KG1 (cell line): ENCODE measurements around the gene SCAMP3.
"Not testable (repeated sequence)": the region's sequence is repeated elsewhere in the genome, so short reads cannot be mapped to it uniquely, and the experiment has no call there.

Experiments used
- DNase-seq: peaks from one replicate; lab custom pipeline; 2025; lab: John Stamatoyannopoulos, UW

The SCAMP3 gene

DNA sequence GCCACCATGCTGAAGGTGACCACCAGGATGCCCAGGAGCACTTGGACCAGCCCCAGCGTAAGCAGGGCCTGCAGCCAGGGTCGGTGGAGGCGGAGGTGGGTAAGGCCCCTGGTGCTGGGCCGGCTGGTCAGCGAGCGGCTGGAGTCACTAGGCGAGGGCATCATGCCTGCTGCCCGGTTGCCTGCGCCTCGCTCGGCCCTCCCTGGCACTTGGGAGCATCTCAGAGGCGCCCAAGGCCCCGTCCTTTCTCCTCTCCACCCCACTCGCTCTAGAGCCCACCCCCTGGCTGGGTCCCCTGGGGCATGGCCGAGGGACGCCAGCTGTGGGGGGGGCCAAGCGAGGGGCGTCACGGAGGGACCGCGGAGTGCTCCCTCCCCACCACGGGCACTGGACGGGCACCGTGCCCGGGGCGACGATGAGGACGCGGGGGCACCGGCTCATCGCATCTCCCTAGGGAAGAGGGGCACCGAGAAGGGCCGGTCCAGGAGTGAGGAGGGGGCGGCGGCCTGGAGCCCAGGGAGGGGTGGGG, 7.4 kb downstream of the SCAMP3 start:
- DNase-seq: no peak

- no peak for DNase-seq
These were observed 7.9 kb downstream of the SCAMP3 start for GRCh38 chr1:155254228-155254713.

DNA sequence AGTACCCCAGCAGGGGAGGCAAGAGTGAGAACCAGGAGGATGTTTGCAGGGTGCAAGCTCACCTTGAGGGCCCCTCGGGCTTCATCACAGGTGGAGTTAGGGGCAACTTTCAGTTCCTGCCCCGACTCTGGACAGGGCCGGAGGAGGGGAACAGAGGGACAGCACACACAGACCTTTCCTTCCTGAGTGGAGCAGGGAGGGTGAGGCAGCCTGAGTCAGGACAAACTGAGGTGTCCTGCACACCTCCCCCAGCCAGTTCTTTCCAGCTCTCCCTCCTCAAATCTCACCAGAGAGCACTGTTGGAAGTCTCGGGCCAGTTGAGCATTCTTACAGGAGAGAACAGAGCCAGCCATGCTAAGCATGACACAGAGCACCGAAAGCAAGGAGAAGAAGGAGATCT, 8.4 kb downstream of the SCAMP3 start:
- DNase-seq: no peak

GRCh38 chr1:155253208-155253607, 9.0 kb downstream of the SCAMP3 start:
- no peak for DNase-seq

- DNase-seq: no peak
These were observed 10.6 kb downstream of the SCAMP3 start for GRCh38 chr1:155251566-155251965.

DNA sequence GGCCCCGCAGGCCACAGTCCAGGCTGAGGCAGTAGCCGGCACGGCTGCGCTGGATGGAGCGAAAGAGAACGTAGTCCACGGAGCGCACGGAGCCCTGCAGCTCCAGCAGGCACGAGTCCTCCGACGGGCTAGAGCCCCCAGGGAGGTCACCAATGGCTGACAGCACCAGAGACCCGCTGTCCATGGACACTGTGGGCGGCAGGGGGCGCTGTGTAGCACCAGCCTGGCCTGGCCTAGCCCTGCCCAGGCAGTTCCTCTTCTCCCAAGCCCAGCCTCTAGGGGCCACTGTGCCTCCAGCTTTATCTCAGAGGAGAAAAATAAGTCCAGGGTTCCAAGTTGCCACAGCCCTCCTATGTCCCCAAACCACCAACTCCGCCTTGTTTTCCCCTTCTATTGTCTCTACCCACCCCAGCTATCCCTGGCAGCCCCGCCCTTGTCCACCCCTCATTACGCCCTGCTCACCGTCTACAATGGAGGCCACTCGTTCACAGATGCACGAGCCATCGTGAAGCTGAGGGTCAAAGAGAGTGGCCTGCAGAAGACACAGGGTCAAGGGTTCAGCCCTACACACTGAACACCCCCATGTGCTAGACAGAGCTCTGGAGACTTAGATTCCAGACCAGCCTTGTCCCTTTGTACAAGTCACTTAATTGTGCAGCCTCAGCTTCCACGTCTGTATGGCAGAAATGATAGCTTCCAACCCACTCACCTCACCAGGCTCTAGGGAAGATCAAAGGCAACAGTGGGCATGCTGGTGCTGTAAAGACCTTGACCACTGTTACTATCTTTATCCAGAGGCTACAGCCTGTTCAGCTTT, 11.3 kb downstream of the SCAMP3 start:
- peak; percentile 87 for DNase-seq

DNA sequence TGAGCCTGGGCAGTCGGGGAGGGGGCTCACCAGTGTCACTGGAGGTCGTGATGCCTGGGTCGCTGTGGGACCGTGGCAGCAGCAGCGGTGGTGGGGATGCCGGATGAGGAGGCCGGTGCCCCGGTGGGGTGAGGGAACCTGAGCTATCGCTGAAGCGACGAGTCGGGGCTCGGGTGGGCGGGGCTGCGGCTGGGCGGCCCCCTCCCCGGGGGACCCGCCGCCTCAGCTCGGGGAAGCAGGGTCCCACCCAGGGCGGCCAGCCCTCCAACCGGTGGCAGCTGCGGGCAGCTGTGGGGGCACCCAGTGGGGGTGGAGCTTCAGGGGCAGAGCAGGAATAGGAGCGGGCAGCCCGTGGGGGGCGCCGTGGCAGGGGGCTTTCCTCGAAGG, 11.9 kb downstream of the SCAMP3 start:
- no peak for DNase-seq

DNA sequence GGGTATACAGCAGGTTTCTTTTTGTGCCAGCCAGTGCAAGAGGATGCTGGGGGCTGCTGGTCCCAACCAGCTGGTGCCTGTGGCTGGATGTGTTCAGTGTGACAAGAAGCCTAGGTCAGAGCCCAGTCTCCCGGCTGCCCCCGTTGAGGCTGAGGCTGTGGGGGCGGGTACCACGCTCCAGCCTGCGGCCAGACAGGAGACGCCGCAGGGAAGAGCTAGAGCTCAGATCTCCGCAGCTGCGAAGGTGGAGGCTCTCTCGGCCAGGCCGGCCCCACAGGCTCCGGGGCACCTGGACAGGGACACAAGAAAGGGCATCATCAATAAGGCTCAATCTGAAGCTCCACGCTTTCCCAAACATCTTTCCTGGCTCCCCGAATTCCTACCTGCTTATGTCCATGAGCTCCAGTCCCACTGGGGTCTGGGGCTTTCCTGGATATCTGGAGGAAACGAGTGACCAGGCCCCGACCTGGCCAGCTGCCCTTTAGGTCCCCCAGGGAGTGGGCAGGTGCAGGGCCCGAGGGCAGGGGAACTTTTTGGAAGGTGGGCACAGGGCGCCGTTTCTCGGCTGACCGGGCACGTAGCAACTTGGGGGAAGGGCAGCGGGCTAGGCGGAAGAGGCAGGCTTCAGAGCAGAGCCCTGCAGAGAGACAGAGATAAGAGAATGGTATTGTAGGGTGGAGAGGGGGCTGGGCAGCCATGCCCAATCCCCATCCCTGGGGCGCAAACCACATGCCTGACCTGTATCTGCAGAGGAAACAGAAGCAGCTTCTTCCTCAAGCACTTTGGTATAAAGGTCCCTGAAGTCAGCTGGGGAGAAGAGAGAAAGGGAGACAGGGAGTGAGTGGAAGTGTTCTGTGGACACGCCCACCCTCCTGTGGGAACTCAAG, 14.2 kb downstream of the SCAMP3 start:
- no peak for DNase-seq

GRCh38 chr1:155246796-155247195, 15.4 kb downstream of the SCAMP3 start:
- DNase-seq: not testable (repeated sequence)

DNA sequence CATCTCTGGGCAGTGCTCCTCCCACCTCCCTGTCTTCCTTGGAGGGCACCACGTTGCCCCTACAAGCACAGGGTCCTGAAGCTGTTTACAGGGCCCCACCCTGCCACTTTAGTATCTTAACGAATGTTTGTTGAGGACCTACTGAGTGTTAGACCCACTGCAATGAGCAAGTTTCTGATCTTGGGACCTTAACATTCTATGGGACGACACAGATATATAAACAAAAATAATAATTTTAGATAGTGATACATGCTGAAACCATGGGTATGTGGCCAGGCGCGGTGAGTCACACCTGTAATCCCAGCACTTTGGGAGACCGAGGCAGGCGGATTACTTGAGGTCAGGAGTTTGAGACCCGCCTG, 17.0 kb downstream of the SCAMP3 start:
- DNase-seq: no peak

- peak; percentile 96 for DNase-seq
These were observed 17.6 kb downstream of the SCAMP3 start for GRCh38 chr1:155244368-155245162.

- DNase-seq: no peak
These were observed 19.3 kb downstream of the SCAMP3 start for GRCh38 chr1:155242805-155243358.

DNA sequence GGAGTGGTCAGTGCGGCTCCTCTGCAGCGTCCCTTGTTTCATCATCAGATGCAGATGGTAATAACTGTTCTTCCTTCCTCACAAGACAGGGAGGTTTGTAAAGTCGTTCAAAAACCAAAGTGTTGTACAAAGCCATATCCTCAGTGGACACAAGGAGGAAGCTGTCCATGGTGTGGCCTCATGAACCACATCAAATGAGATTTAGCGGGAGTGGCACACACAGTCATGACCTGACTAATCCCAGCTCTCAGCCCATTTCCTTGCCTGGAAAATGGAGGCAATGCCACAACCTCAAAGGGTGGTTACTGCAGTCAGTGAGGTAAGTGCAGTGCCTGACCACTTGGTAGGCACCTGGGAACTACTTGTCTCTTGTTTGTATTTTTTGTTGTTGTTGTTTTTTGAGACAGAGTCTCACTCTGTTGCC, 20.3 kb downstream of the SCAMP3 start:
- DNase-seq: no peak

DNA sequence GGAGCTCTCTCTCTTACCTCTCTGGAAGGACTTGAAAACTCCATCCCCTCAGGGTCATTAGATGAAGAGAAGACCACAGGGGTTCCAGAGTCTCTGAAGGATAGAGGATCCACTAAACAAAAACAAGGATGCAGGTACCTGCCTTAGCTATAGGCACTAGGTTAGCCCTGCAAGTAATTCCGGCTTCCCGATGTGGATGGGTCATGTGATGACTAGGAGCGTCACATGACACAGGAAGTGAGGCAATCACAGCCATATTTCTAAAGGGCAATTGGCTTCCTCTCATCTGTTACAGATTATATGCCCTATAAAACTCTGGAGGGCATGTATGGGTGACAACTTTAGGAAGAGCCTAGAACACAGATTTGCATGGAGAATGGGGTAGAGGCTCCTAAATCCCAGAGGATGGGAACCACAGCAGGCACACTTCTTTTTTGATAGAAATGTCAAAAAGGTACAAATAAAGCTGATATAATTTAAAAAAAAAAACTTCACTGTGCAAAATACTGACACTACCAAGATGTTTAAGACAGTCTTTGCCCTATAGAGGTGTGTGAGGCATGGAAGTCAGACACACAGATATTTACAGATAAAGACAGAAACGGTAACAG, 21.0 kb downstream of the SCAMP3 start:
- DNase-seq: peak; percentile 77

GRCh38 chr1:155236451-155236850, 25.7 kb downstream of the SCAMP3 start:
- DNase-seq: no peak

DNA sequence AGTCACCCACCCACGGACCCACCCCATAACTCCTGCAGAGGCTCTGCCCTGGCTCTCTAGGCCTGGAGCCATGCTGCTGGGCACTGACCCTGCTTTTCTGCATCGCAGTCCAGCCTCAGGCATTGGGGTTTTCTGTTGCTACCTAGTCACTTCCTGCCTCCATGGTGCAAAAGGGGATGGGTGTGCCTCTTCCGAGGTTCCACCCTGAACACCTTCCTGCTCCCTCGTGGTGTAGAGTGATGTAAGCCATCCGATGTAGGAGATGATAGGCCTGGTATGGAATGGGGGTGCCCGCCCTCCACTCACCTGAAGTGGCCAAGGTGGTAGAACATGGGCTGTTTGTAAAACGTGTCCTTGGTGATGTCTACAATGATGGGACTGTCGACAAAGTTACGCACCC, 26.8 kb downstream of the SCAMP3 start:
- DNase-seq: not testable (repeated sequence)

DNA sequence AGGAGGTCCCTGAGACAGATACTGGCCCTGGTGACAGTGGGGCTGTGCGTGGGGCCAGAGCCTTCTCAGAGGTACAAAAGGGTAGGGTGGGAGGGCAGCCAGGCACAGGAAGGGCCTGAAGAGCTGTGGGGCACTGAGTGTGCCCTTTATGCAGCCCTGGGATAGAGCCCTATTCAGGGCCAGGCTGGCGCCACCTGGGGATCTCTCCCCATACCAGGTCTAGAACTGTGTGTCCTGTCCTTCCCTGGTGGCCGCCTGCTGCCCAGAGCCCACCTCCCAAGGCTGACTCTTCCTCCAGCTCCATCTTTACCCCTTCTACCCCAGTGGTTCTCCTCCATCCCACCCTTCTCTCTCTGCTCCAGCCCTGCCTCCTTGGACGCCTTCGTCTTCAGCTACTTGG, 28.7 kb downstream of the SCAMP3 start:
- DNase-seq: not testable (repeated sequence)

GRCh38 chr1:155232001-155232978, 29.9 kb downstream of the SCAMP3 start:
- not testable (repeated sequence) for DNase-seq

- not testable (repeated sequence) for DNase-seq
These were observed 30.9 kb downstream of the SCAMP3 start for GRCh38 chr1:155231302-155231701.

DNA sequence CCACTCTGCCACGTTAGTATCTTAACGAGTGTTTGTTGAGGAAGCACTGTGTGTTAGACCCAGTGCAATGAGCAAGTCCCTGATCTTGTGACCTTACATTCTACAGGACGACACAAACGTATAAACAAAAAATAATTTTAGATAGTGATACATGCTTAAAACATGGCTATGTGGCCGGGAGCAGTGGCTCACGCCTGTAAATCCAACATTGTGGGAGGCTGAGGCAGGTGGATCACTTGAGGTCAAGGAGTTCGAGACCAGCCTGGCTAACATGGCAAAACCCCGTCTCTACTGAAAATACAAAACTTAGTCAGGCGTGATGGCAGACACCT, 34.1 kb downstream of the SCAMP3 start:
- DNase-seq: no peak
